HG03565 (cell line): ENCODE data around the gene C1QTNF7.

Source experiments
- ATAC-seq: cut with Tn5 transposase; IDR thresholded peaks from one replicate; pipeline ENCODE4 v1.9.1; 2021; ENCODE audit warnings: mild to moderate bottlenecking, moderate library complexity; ENCODE audit not compliant: unreplicated experiment

Gene C1QTNF7

DNA sequence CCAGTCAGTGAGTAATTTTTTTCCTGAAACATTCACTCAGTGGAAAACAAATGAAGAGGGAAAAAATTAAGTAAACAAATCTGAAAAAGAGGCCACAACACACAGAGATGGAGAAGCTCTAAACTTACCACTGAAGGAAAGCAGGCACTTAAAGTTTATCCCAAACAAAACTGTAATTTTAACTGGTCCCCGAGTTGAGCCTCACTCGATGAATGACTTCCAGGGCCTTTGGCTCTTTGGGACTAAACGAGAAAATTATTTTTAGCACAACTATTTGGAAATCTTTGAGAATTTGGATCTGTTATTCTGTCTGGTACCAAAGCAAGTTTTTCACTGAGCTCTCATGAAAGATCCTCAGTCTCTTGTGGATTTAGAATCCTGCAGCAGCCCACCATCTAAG lies at the start of gene C1QTNF7:
Gene C1QTNF7, plus strand, starts transcription at position 333 of the 400 bp plus-strand sequence. CDS start 7,711 bp downstream, outside the sequence.
- no peak for ATAC-seq

DNA sequence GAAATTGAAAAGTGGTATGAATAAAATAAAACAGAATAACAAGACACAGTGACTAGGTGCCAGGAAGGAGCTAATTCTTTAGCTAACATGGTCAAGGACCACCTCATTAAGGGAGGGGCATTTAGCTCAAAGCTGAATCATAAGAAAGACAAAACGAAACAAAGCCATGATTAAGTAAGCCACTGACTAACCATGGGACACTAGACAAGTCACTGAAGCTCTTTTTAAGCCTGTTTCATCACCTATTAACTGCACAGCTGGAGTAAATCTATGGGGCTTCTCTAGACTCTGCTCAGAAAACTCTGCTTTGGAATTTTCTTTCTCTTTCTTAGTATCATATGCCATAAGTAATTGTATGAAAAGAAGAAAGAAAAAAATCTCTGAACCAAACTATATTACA lies 49.8 kb upstream of the C1QTNF7 start:
- no peak for ATAC-seq

DNA sequence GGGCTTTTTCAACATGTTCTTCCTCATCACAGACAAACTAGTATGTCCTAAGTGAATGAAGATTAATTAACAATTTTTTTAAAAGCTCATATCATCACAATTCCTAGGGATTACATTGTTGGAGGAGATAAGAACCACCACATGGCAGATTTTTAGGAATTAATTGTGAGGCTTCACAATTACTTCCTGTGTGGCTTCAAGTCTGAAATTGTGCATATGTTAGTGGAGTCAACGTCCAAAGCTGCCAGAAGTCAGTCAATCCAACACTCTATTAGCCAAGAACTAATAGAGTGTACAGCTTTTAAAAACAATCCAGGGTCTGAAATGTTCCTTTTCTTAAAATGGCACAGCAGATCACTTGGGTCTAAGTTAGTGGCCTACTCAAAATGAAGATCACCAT lies 49.3 kb upstream of the C1QTNF7 start:
- no peak for ATAC-seq

DNA sequence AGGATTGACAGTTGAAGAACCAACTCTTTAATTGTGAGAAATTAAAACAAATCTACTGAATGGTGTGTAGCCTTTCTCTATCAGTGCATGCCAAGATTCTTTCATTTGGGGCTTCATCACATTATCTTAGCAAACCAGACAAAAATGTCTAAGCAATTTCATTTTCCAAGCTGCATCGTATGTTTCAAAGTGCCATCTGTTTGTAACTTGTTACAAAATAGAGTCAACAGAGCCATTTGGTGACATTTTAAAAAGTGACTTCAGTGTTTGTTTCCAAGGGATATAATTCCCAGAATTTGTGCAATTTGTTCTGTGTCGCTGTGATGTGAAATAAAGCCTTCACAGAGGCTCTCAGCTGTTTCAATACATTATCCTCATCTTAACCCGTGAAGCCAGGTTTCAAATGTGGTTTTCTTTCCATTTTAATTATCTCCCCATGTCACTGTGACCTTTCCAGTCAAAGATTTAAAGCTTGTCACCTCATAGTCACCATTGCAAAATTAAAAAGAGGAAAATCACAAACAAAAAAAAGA lies 46.0 kb upstream of the C1QTNF7 start:
- no peak for ATAC-seq

DNA sequence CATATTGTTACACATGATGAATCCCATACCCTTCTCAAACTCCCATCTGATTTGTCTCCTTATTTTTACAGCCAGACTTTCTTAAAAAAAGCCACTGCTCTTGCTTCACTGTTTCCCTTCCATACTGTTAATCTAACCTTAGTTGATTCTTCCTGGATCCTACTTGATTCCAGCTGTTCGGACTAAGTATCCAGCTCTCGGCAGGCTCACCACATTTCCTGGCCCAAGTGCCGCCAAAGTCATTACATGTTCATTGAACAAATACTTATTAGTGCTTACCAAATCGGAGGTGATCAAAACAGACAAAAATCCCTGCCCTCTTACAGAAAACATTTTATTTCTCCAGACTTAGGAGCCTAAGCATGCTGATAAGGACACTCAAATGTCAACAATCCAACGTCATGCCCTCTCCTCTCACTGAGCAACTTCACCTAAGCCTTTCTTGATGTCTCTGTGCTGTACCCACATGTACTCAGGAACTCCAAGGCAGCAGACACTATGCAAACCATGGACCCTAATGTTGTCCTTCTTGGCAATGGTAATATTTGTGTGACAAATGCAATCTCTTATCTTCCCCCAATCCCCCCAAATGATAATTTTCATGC lies 45.1 kb upstream of the C1QTNF7 start:
- ATAC-seq, result no peak

GRCh38 chr4:15385515-15385914 lies 42.3 kb upstream of the C1QTNF7 start:
- ATAC-seq, result no peak

- no peak for ATAC-seq
These were observed 41.9 kb upstream of the C1QTNF7 start for GRCh38 chr4:15385928-15386327.

GRCh38 chr4:15390494-15390893 lies 37.3 kb upstream of the C1QTNF7 start:
- ATAC-seq, result no peak

DNA sequence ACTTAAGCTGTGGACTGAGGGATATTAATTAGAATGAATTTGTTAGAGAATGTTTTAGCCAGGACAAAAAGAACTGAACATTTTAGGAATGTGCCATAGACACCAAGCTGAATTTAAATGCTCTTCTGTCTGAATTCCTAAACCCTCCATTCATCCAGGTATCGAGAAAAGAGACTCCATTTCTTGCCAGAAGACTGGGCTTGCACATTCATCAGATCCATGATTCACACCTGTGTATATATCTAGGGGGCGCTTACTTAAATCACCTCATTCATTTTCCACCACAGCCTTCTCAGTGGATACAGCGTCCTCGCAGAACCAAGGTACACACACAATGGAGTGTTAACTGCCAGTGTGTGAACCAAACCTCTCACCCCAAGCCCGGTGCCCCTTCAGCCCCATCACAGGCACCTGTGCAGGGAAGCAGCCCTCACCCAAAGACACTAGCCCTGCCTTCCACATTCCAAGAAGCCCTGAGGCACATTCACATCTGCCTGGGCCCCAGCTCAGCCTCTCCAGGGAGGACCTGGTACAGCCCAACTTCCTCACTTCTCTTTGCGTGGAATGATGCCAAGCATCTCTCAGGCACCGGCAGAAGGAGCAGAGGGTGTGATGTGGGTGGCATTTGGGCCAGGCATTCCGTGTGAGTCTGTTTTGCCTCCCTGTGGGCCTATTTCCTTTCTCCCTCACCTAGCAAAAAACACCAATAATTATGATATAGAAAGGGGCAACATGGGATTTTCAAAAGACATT lies 35.6 kb upstream of the C1QTNF7 start:
- ATAC-seq, result no peak

- no peak for ATAC-seq
These were observed 32.5 kb upstream of the C1QTNF7 start for GRCh38 chr4:15395311-15395710.

DNA sequence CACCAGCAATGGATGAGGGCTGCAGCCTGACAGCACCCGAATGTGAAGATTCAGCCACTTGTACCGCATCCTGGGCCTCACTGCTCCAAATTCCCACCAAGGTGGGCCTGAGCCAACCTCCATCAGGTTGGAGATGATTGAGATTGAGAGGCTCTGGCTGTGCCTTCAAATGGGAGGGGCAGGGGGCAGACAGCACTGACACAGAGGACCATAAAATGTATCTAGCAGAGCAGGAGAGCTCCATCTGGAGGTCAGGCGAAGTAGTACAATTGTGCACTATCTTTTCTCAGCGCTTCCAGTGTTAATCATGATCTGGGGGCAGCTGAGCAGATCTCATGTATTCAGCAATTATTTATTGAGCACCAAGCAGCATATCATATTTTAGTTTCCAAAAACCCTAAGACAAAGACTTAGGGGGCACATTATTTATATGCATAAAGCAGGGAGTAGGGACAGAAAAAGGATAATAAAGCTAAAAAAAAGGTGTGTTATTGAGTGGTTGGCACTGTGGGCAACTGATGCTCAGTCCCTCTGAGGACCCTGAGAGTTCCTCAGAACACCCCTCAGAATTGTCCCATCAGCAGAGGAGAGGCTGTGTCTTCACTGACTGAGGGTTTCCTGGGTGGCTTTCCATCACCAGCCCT lies 31.6 kb upstream of the C1QTNF7 start:
- peak; percentile 81 for ATAC-seq

DNA sequence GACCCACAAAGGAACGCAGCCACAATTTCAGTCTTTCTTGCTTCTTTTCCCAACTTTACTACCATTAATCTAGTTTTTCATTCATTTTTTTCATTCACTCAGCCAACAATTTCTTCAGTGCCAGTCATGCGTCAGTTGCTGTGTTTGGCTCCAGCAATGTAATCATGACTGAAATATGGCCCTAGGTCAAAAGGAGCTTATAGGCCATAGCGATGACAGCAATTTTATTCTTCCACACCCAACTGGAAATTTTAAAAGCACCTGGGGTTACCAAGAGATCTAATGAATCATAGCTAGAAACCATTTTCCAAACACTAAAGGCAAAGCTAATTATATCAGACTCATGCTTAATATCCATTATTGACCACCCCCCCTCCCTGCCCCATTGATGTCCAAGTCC lies 29.8 kb upstream of the C1QTNF7 start:
- ATAC-seq, result no peak

DNA sequence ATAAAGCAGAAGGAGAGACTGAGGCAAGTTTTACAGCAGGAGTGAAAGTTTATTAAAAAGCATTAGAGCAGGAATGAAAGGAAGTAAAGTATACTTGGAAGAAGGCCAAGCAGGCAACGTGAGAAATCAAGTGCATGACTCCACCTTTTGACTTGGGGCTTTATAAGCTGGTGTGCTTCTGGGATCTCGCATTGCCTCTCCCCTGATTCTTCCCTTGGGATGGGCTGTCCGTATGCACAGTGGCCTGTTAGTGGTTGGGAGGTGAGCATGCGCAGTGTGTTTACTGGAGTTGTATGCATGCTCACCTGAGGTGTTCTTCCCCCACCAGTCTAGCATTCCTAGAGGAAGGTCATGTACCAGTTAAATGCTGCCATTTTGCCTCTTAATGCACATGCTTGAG lies 29.1 kb upstream of the C1QTNF7 start:
- ATAC-seq, result no peak

DNA sequence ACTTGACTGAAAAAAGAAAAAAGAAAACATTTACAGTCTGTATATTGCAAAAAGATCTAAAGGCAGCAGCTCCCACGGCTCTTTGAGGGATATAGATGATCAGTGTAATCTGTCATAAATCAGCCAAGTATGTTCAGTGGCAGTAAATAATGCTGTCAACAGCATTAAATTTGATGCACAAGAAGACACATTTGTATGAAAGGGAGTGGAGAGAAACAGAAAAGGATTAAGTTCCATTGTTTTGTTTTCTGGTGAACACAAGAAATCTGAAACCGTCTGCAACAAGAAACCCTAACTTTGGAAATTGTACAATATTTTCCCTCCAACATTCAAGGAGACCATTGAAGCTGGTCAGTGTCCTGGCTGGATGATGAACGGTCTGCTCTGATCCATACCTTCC lies 27.6 kb upstream of the C1QTNF7 start:
- ATAC-seq, result no peak

GRCh38 chr4:15400981-15401671 lies 26.7 kb upstream of the C1QTNF7 start:
- ATAC-seq, result peak; percentile 39

- no peak for ATAC-seq
These were observed 25.7 kb upstream of the C1QTNF7 start for GRCh38 chr4:15402146-15402545.

- ATAC-seq, result no peak
These were observed 24.9 kb upstream of the C1QTNF7 start for GRCh38 chr4:15402974-15403373.

- no peak for ATAC-seq
These were observed 22.8 kb upstream of the C1QTNF7 start for GRCh38 chr4:15405018-15405417.

DNA sequence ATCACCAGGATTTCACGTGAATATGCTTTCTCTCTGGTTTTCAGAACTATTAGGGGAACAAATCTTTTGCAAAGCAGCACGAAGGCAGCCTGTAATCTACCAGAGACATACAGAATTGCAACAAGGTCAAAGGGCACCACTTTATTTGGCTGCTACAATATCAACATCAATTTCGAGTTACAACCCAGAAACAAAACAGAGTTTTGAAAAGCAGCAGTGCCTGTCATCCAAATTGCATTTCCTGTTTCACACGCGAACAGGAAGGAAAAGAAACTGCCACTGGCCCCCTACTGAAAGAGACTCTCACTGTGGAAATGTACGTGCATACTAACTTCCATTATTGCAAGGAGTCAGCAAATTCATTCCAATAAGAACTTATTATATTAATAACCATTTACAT lies 17.1 kb upstream of the C1QTNF7 start:
- no peak for ATAC-seq

- no peak for ATAC-seq
These were observed 15.4 kb upstream of the C1QTNF7 start for GRCh38 chr4:15412461-15412860.

GRCh38 chr4:15413010-15413622 lies 14.7 kb upstream of the C1QTNF7 start:
- no peak for ATAC-seq
